Prostate gland (tissue), 2 donors: ENCODE measurements around the gene RNF115.

ENCODE experiments used
- POLR2A ChIP-seq: fragments of 450-650 bp; IDR thresholded peaks from one replicate; pipeline ENCODE4 v1.6.1; 2016; ENCODE audit warnings: antibody characterized with exemption, mild to moderate bottlenecking
- POLR2AphosphoS5 ChIP-seq: sonication (generic); formaldehyde crosslinking; IDR thresholded peaks from one replicate; pipeline ENCODE4 v1.6.1; 2017; ENCODE audit warnings: antibody characterized with exemption
- TF ChIP-seq, protein P1 (sequence below), 4 experiments: fragments of 200-600 bp in 2 of 4; fragments of 450-650 bp in 2 of 4; sonication (generic) in 2 of 4; IDR thresholded peaks; 1 replicate in 3 of 4; 2 replicates in 1 of 4; pipeline ENCODE4 v1.5.1; 2016 to 2019; ENCODE audit warnings: antibody characterized with exemption in 4 of 4, mild to moderate bottlenecking in 2 of 4, moderate library complexity in 2 of 4

- TF ChIP-seq, protein P1, sequence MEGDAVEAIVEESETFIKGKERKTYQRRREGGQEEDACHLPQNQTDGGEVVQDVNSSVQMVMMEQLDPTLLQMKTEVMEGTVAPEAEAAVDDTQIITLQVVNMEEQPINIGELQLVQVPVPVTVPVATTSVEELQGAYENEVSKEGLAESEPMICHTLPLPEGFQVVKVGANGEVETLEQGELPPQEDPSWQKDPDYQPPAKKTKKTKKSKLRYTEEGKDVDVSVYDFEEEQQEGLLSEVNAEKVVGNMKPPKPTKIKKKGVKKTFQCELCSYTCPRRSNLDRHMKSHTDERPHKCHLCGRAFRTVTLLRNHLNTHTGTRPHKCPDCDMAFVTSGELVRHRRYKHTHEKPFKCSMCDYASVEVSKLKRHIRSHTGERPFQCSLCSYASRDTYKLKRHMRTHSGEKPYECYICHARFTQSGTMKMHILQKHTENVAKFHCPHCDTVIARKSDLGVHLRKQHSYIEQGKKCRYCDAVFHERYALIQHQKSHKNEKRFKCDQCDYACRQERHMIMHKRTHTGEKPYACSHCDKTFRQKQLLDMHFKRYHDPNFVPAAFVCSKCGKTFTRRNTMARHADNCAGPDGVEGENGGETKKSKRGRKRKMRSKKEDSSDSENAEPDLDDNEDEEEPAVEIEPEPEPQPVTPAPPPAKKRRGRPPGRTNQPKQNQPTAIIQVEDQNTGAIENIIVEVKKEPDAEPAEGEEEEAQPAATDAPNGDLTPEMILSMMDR (IDR thresholded peaks at IDR 0.05): no peak
- TF ChIP-seq POLR2A (no peak), POLR2AphosphoS5 (no peak)
These were observed 117.7 kb downstream of the RNF115 start for GRCh38 chr1:145706086-145706664.
